Ascending aorta (tissue), 2 donors: ENCODE results near the gene KIF20B. TPM values are rescaled to one million over a fixed set of nuclear protein-coding genes. Genes with fewer than 3 reads are reported as not detected.

Experiments
- DNase-seq, 2 donors: peaks; one replicate each; pipeline ENCODE4 v3.0.0-alpha.2; 2019; ENCODE audit warnings: low spot score in 2 of 2
- H3K27ac ChIP-seq, 2 donors: fragments of 200-600 bp; sonication (generic); one replicate each; pipeline ENCODE4 v1.5.1; 2016 to 2017; ENCODE audit warnings: mild to moderate bottlenecking in 1 of 2
- H3K27me3 ChIP-seq: fragments of 200-600 bp; sonication (generic); one replicate; pipeline ENCODE4 v1.5.1; 2017
- H3K36me3 ChIP-seq, 2 donors: fragments of 200-600 bp; sonication (generic); one replicate each; pipeline ENCODE4 v1.5.1; 2016
- H3K4me1 ChIP-seq, 2 donors: fragments of 200-600 bp; sonication (generic); one replicate each; pipeline ENCODE4 v1.5.1; 2016 to 2017; ENCODE audit warnings: mild to moderate bottlenecking in 1 of 2
- H3K4me3 ChIP-seq, 2 donors: fragments of 200-600 bp; sonication (generic); one replicate each; pipeline ENCODE4 v1.5.1; 2016 to 2017; ENCODE audit warnings: mild to moderate bottlenecking in 1 of 2
- H3K9me3 ChIP-seq, 2 donors: fragments of 200-600 bp; sonication (generic); one replicate each; pipeline ENCODE4 v1.5.1; 2016
- CTCF ChIP-seq, 3 experiments: fragments of 200-600 bp in 2 of 3; fragments of 450-650 bp in 1 of 3; sonication (generic) in 2 of 3; IDR thresholded peaks; one replicate each; pipeline ENCODE4 v1.5.1; 2016 to 2019; ENCODE audit warnings: antibody characterized with exemption in 3 of 3, mild to moderate bottlenecking in 1 of 3, moderate library complexity in 1 of 3
- intact Hi-C: fragments of 100-400 bp; cut with DNase I; formaldehyde crosslinking; loops from one replicate; pipeline ENCODE4 v1.15.1; 2023
- total RNA-seq: library from RNA; depleted of rRNA; stranded (reverse); fragments of >200 nt; gene quantifications from one replicate; pipeline ENCODE4 v1.1.0, GENCODE V29; 2016

The KIF20B gene
- total RNA-seq, 1 donor from 2014 or later = 2.4 TPM

DNA sequence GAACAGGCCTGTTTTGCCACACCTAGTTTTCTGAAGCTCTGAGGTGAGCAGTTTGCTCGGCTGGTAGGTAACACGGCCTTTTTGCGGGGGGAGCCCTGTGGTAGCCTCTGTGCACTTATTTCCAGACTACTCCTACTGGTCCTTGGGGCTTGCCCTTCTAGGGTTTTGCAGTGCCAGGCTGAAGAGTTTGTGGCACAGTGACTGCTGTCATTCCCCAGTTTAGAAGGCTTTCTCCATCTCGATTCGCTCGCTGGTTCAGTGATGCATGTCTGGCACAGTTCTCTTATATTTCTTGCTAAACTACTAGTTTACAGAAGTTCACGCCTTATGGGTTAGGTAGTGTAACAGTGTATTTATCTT lies 711 bp downstream of the KIF20B start:
- DNase-seq = no peak
- Histone ChIP-seq H3K36me3 (no peaks in the 10 kb centered on the region), H3K4me3 (peak overlapping the region; percentile 63 to 95), H3K9me3 (no peaks in the 10 kb centered on the region), H3K27me3 (no peaks in the 10 kb centered on the region), H3K4me1 (peaks cover 2 to 9% of the 10 kb centered on the region in 2 donors), H3K27ac (peak overlapping the region in 1 of 2 donors; percentile 66)
- TF ChIP-seq CTCF (IDR thresholded peaks at IDR 0.05) = no peak
- intact Hi-C loops = loop anchor here (5.0 kb wide), 1 partner anchor 275 kb away; no protein-coding TSS in a partner anchor

GRCh38 chr10:89705466-89705865 lies 4.1 kb downstream of the KIF20B start:
- DNase-seq = no peak
- no peak for TF ChIP-seq CTCF (IDR thresholded peaks at IDR 0.05)
- intact Hi-C loops = no loop called here

GRCh38 chr10:89706011-89706410 lies 4.6 kb downstream of the KIF20B start:
- no peak overlapping the region for H3K4me3 ChIP-seq
- H3K9me3 ChIP-seq = no peaks in the 10 kb centered on the region
- H3K4me1 ChIP-seq = peaks cover 2 to 5% of the 10 kb centered on the region in 2 donors
- no peaks in the 10 kb centered on the region for H3K27me3 ChIP-seq
- H3K27ac ChIP-seq = no peak overlapping the region
- TF ChIP-seq CTCF (IDR thresholded peaks at IDR 0.05) = no peak
- H3K36me3 ChIP-seq = no peaks in the 10 kb centered on the region
- intact Hi-C loops = no loop called here
- no peak for DNase-seq

More at GRCh38 chr10:89705466-89705865, 4.1 kb downstream of the KIF20B start:
- Histone ChIP-seq H3K4me3 (no peak overlapping the region), H3K36me3 (no peaks in the 10 kb centered on the region), H3K27me3 (no peaks in the 10 kb centered on the region), H3K9me3 (no peaks in the 10 kb centered on the region), H3K27ac (no peak overlapping the region), H3K4me1 (peaks cover 2 to 7% of the 10 kb centered on the region in 2 donors)

- H3K9me3 ChIP-seq = no peaks in the 10 kb centered on the region
- no peaks in the 10 kb centered on the region for H3K27me3 ChIP-seq
Observed at GRCh38 chr10:89707372-89707771, 6.0 kb downstream of the KIF20B start.

DNA sequence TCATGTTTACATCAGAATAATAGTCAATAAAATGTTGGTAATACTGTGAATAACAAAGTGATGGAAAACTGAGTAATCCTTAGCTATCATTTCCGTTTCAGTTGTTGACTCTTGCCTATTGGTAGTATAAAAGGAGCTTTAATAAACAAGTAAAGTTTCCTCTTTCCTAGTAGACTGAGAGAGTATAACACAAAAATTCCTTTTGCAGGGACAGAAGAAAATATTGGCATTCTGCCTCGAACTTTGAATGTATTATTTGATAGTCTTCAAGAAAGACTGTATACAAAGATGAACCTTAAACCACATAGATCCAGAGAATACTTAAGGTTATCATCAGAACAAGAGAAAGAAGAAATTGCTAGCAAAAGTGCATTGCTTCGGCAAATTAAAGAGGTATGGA lies 9.4 kb downstream of the KIF20B start:
- Histone ChIP-seq H3K4me1 (no peaks in the 10 kb centered on the region), H3K27me3 (no peaks in the 10 kb centered on the region), H3K27ac (no peak overlapping the region), H3K9me3 (no peaks in the 10 kb centered on the region), H3K36me3 (no peaks in the 10 kb centered on the region), H3K4me3 (no peak overlapping the region)
- intact Hi-C loops = no loop called here
- DNase-seq = no peak
- TF ChIP-seq CTCF (IDR thresholded peaks at IDR 0.05) = no peak

More at GRCh38 chr10:89707372-89707771, 6.0 kb downstream of the KIF20B start:
- TF ChIP-seq CTCF (IDR thresholded peaks at IDR 0.05) = no peak
- DNase-seq = no peak
- Histone ChIP-seq H3K4me3 (no peak overlapping the region), H3K27ac (no peak overlapping the region), H3K4me1 (no peaks in the 10 kb centered on the region), H3K36me3 (no peaks in the 10 kb centered on the region)
- intact Hi-C loops = no loop called here

- H3K36me3 ChIP-seq = no peaks in the 10 kb centered on the region
- H3K9me3 ChIP-seq = no peaks in the 10 kb centered on the region
- H3K27me3 ChIP-seq = no peaks in the 10 kb centered on the region
- DNase-seq = no peak
- intact Hi-C loops = no loop called here
- no peak overlapping the region for H3K4me3 ChIP-seq
- H3K27ac ChIP-seq = no peak overlapping the region
- no peak for TF ChIP-seq CTCF (IDR thresholded peaks at IDR 0.05)
- no peaks in the 10 kb centered on the region for H3K4me1 ChIP-seq
Observed at GRCh38 chr10:89734616-89735015, 33.2 kb downstream of the KIF20B start.
